ENCODE results near the gene MAP2K2.

DNA sequence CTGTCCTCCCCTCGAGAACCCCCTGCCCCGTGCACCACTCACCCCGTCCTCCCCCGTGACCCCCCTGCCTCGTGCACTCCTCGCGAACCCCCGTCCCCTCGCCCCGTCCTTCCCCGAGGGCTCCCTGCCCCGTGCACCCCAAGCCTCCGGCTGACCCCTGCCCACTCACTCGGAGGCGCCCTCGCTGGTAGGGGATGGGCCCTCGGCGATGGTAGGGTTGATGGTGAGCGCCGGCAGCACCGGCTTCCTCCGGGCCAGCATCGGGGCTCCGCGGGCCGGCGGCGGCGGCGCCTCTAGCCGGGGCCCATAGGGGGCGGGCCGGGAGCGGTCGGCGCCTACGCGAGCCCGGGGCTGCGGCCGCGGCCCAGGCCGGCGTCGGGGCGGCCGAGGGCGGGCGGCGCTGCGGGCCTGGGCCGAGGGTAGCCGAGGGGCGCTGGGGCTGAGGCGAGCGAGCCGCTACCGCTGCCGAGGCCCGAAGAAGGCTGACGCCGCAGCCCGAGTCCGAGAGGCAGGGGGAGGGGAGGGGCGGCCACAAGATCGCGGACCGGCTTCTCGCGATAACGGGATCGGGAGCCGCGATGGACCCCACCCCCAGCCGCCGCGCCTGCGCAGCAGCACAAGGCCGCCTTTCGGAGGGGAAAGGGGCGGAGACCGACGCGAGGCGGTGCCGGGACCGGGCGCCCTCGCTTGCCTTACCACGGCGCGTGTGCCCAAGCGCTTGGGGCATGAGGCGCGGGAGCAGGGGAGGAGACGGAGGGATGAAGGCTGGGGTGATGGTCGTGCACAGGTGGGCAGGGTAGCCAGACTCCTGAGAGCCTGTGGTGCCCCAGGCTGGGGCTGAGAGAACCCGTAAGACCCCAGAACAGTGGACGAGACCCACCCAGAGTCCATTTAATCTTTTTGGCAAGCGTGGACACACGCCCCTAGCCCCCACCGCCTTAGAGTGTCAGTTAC is at the start of gene MAP2K2:
- TF ChIP-seq, protein P1, sequence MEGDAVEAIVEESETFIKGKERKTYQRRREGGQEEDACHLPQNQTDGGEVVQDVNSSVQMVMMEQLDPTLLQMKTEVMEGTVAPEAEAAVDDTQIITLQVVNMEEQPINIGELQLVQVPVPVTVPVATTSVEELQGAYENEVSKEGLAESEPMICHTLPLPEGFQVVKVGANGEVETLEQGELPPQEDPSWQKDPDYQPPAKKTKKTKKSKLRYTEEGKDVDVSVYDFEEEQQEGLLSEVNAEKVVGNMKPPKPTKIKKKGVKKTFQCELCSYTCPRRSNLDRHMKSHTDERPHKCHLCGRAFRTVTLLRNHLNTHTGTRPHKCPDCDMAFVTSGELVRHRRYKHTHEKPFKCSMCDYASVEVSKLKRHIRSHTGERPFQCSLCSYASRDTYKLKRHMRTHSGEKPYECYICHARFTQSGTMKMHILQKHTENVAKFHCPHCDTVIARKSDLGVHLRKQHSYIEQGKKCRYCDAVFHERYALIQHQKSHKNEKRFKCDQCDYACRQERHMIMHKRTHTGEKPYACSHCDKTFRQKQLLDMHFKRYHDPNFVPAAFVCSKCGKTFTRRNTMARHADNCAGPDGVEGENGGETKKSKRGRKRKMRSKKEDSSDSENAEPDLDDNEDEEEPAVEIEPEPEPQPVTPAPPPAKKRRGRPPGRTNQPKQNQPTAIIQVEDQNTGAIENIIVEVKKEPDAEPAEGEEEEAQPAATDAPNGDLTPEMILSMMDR (IDR thresholded peaks at IDR 0.05; ENCODE audit: extremely low read depth in 1 of 2, insufficient read depth in 1 of 2, low read depth in 1 of 2, low read length in 2 of 2), result no peak
- TF ChIP-seq EZH2 (IDR thresholded peaks at IDR 0.05; ENCODE audit: borderline replicate concordance, low read depth, low read length, severe bottlenecking) (no peak), POLR2A (IDR thresholded peaks at IDR 0.05; ENCODE audit: low read depth, low read length) (peak; percentile 92), POLR2AphosphoS5 (IDR thresholded peaks at IDR 0.05; ENCODE audit: insufficient read depth, low read depth, low read length) (peak; percentile 82), MYC (IDR thresholded peaks at IDR 0.05; ENCODE audit: low read depth, low read length) (no peak), JUN (IDR thresholded peaks at IDR 0.05; ENCODE audit: borderline replicate concordance, insufficient read depth, insufficient read length, low read depth) (no peak)
- TF ChIP-seq, protein P2, sequence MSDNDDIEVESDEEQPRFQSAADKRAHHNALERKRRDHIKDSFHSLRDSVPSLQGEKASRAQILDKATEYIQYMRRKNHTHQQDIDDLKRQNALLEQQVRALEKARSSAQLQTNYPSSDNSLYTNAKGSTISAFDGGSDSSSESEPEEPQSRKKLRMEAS (IDR thresholded peaks at IDR 0.05; ENCODE audit: insufficient read depth, insufficient read length), result peak; percentile 38

All from endothelial cell of umbilical vein (primary cell).